Subcutaneous adipose tissue (tissue), 4 donors: ENCODE data around the gene HES5. TPM values are rescaled to one million over a fixed set of nuclear protein-coding genes. Genes with fewer than 3 reads are reported as not detected.

Source experiments
- total RNA-seq, 4 donors: library from RNA; depleted of rRNA; stranded (reverse); fragments of >200 nt; gene quantifications; one replicate each; pipeline ENCODE4 v1.1.0, GENCODE V29; 2016
- TF ChIP-seq, protein P1 (sequence below): fragments of 450-650 bp; IDR thresholded peaks from one replicate; pipeline ENCODE4 v1.5.1; 2016; ENCODE audit warnings: low read depth, mild to moderate bottlenecking, control low read depth, antibody characterized with exemption, moderate library complexity

The HES5 gene
- total RNA-seq, 4 donors from 2014 or later: 0.57 TPM; not detected in 3

GRCh38 chr1:2557482-2558400 is 27.7 kb upstream of the HES5 start:
- TF ChIP-seq, protein P1, sequence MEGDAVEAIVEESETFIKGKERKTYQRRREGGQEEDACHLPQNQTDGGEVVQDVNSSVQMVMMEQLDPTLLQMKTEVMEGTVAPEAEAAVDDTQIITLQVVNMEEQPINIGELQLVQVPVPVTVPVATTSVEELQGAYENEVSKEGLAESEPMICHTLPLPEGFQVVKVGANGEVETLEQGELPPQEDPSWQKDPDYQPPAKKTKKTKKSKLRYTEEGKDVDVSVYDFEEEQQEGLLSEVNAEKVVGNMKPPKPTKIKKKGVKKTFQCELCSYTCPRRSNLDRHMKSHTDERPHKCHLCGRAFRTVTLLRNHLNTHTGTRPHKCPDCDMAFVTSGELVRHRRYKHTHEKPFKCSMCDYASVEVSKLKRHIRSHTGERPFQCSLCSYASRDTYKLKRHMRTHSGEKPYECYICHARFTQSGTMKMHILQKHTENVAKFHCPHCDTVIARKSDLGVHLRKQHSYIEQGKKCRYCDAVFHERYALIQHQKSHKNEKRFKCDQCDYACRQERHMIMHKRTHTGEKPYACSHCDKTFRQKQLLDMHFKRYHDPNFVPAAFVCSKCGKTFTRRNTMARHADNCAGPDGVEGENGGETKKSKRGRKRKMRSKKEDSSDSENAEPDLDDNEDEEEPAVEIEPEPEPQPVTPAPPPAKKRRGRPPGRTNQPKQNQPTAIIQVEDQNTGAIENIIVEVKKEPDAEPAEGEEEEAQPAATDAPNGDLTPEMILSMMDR: no peak

DNA sequence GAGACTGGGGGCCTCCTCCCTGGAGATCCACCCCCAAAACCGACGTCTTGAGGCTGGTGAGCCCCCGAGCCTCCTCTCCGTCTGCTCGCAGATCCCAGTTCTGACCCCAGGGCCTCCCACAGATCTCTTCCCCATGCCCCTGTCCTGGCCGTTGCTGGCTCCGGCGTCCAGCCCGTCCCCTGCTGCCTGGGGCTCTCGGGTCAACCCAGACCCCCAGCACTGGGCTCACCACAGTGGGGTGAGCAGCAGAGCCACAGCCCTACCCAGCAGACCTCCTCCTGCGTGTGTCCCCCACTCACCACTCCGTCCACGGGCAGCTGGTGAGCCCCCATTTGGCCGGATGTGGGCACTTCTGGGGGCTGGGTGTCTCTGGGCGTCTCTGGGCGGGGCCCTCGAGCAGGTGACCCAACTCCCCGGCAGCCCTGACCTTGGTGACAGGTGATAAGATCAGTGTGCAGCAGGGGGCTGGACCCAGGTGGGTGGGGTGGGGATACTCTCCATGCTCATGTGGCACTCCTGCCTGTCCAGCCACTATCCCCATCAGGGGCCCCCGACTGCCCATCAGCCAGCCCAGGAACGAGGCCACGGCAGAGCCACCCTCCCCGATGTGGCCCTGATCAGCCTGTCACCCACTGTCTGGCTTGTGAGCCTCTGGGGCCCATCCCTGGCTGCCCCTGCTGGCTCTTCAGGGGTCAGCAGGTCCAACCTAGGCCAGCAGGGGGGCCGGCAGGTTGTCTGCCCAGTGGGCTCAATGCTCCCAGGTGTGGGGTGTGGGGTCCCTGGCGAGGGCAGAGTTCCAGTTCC is 26.8 kb upstream of the HES5 start:
- TF ChIP-seq, protein P1: no peak

DNA sequence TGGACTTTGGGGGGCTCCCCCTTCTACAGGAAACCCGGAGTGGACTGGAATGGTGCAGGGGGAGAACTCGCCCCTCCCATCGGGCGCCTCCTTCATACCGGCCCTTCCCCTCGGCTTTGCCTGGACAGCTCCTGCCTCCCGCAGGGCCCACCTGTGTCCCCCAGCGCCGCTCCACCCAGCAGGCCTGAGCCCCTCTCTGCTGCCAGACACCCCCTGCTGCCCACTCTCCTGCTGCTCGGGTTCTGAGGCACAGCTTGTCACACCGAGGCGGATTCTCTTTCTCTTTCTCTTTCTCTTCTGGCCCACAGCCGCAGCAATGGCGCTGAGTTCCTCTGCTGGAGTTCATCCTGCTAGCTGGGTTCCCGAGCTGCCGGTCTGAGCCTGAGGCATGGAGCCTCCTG is 26.2 kb upstream of the HES5 start, which contains the start of gene TNFRSF14:
Gene TNFRSF14 (plus strand): TSS at position 95 of the 401 bp plus-strand sequence. CDS start 294 bp downstream, at position 389.
- TF ChIP-seq, protein P1: no peak

GRCh38 chr1:2555634-2556276 is 25.7 kb upstream of the HES5 start:
- TF ChIP-seq, protein P1: no peak

- TF ChIP-seq, protein P1: no peak
These were observed 24.7 kb upstream of the HES5 start for GRCh38 chr1:2554621-2555387.

DNA sequence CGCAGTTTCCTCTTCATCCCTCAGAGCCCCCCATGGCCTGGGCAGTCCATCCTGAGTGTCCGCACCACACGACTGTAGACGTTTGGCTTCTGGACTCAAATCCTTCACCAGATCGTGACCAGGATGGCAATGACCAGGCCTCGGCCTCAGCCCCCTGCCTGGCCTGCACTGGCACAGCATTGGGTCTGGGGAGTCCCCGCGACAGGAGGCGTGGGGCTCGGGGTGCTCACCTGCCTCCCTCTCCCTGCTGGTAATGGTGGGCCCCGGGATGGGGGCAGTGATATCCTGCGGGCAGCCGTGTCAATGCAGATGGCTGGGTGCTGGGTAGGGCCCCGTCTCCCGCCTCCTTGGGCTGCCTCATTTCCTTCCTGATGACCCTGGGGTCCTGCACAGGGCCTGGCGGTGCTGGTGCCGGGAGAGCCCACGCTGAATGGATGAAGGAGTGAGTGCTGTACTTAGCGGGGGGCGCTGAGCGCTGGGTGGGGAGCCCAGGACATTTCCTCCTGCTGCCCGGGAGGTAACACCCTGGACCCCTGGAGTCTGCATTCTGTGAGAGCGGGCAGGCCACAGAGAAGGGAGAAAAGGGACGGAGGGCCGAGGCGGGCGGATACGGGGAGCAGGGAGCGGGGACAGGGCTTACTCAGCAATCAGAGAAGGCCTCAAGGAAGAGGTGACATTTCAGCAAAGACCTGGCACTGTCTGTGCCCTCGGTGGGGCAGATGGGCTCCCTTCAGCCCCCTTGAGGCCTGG is 24.0 kb upstream of the HES5 start:
- TF ChIP-seq, protein P1: no peak
